Activated naive CD4-positive, alpha-beta T cell treated with anti-CD3 and anti-CD28 coated beads for 36 hours (primary cell): ENCODE results near the gene CEP112. TPM values are rescaled to one million over a fixed set of nuclear protein-coding genes. Genes with fewer than 3 reads are reported as not detected.

Source experiments
- CTCF ChIA-PET: fragments of 350-600 bp; sonication (Branson Sonifier 250); formaldehyde crosslinking; loops from one replicate; lab custom pipeline; 2021; ENCODE audit warnings: antibody characterized with exemption; lab: Charles Lee
- DNase-seq: peaks from one replicate; pipeline ENCODE4 v3.0.0-alpha.2; 2020
- H3K27ac Mint-ChIP-seq: one replicate; pipeline ENCODE4 v1.8.0; 2021; ENCODE audit warnings: mild to moderate bottlenecking, mixed read lengths
- H3K27me3 Mint-ChIP-seq: one replicate; pipeline ENCODE4 v1.8.0; 2021; ENCODE audit warnings: low read depth, mixed read lengths
- H3K36me3 Mint-ChIP-seq: one replicate; pipeline ENCODE4 v1.8.0; 2021; ENCODE audit warnings: low read depth, mixed read lengths
- H3K4me1 Mint-ChIP-seq: one replicate; pipeline ENCODE4 v1.8.0; 2021; ENCODE audit warnings: low read depth, mixed read lengths
- H3K4me3 Mint-ChIP-seq: one replicate; pipeline ENCODE4 v1.8.0; 2021; ENCODE audit warnings: mild to moderate bottlenecking, moderate library complexity, mixed read lengths
- H3K9me3 Mint-ChIP-seq: one replicate; pipeline ENCODE4 v1.8.0; 2021; ENCODE audit warnings: mixed read lengths
- intact Hi-C: fragments of 100-400 bp; cut with micrococcal nuclease; formaldehyde crosslinking; loops from one replicate; pipeline ENCODE4 v1.15.1; 2023
- total RNA-seq, 2 experiments: library from RNA; stranded (reverse); gene quantifications; one replicate each; pipeline ENCODE4 v1.2.3, GENCODE V29; 2021

The CEP112 gene
- total RNA-seq, 2 experiments from 2014 or later, result 0.49 to 0.95 TPM

- DNase-seq, result no peak
- H3K27ac Mint-ChIP-seq, result no peak overlapping the region
- H3K9me3 Mint-ChIP-seq, result peaks cover 11% of the 10 kb centered on the region
- peaks cover 12% of the 10 kb centered on the region for H3K27me3 Mint-ChIP-seq
- CTCF ChIA-PET, result interaction anchor here (0.5 kb wide), 1 partner anchor 512 kb away, joined by 7 read pairs; no protein-coding TSS in a partner anchor
- intact Hi-C loops, result no loop called here
- no peaks in the 10 kb centered on the region for H3K36me3 Mint-ChIP-seq
- no peak overlapping the region for H3K4me3 Mint-ChIP-seq
- H3K4me1 Mint-ChIP-seq, result no peaks in the 10 kb centered on the region
Observed at GRCh38 chr17:65876985-65877384, 314.9 kb downstream of the CEP112 start.

GRCh38 chr17:65868881-65869280 lies 323.1 kb downstream of the CEP112 start:
- CTCF ChIA-PET, result interaction anchor here (0.6 kb wide), 1 partner anchor 17 kb away, joined by 3 read pairs; no protein-coding TSS in a partner anchor
- H3K4me3 Mint-ChIP-seq, result no peak overlapping the region
- H3K9me3 Mint-ChIP-seq, result no peaks in the 10 kb centered on the region
- H3K27me3 Mint-ChIP-seq, result peaks cover 9% of the 10 kb centered on the region
- H3K27ac Mint-ChIP-seq, result no peak overlapping the region
- H3K36me3 Mint-ChIP-seq, result no peaks in the 10 kb centered on the region
- intact Hi-C loops, result no loop called here
- DNase-seq, result no peak
- H3K4me1 Mint-ChIP-seq, result no peaks in the 10 kb centered on the region

- no peak for DNase-seq
- H3K27me3 Mint-ChIP-seq, result no peaks in the 10 kb centered on the region
- H3K4me3 Mint-ChIP-seq, result no peak overlapping the region
- H3K4me1 Mint-ChIP-seq, result no peaks in the 10 kb centered on the region
- no peak overlapping the region for H3K27ac Mint-ChIP-seq
- intact Hi-C loops, result no loop called here
- no peaks in the 10 kb centered on the region for H3K9me3 Mint-ChIP-seq
- CTCF ChIA-PET, result no interaction called here
- no peaks in the 10 kb centered on the region for H3K36me3 Mint-ChIP-seq
Observed at GRCh38 chr17:65867014-65867413, 324.9 kb downstream of the CEP112 start.

- CTCF ChIA-PET, result no interaction called here
Observed at GRCh38 chr17:65865715-65866425, 326.1 kb downstream of the CEP112 start.

GRCh38 chr17:65864394-65864793 lies 327.5 kb downstream of the CEP112 start:
- DNase-seq, result no peak
- intact Hi-C loops, result no loop called here
- CTCF ChIA-PET, result no interaction called here
- Mint-ChIP-seq H3K4me1 (no peaks in the 10 kb centered on the region), H3K9me3 (no peaks in the 10 kb centered on the region), H3K4me3 (no peak overlapping the region), H3K27ac (no peak overlapping the region), H3K36me3 (no peaks in the 10 kb centered on the region), H3K27me3 (no peaks in the 10 kb centered on the region)

More at GRCh38 chr17:65865715-65866425, 326.1 kb downstream of the CEP112 start:
- Mint-ChIP-seq H3K27ac (no peak overlapping the region), H3K4me3 (no peak overlapping the region), H3K4me1 (no peaks in the 10 kb centered on the region), H3K9me3 (no peaks in the 10 kb centered on the region), H3K27me3 (no peaks in the 10 kb centered on the region), H3K36me3 (no peaks in the 10 kb centered on the region)
- intact Hi-C loops, result no loop called here
- DNase-seq, result no peak

GRCh38 chr17:65857718-65858117 lies 334.2 kb downstream of the CEP112 start:
- Mint-ChIP-seq H3K27ac (no peak overlapping the region), H3K27me3 (no peaks in the 10 kb centered on the region), H3K9me3 (no peaks in the 10 kb centered on the region), H3K36me3 (no peaks in the 10 kb centered on the region), H3K4me3 (no peak overlapping the region), H3K4me1 (no peaks in the 10 kb centered on the region)
- intact Hi-C loops, result no loop called here
- CTCF ChIA-PET, result no interaction called here
- no peak for DNase-seq

GRCh38 chr17:65856865-65857264 lies 335.1 kb downstream of the CEP112 start:
- Mint-ChIP-seq H3K27ac (no peak overlapping the region), H3K36me3 (no peaks in the 10 kb centered on the region), H3K4me3 (no peak overlapping the region), H3K27me3 (no peaks in the 10 kb centered on the region), H3K4me1 (no peaks in the 10 kb centered on the region), H3K9me3 (no peaks in the 10 kb centered on the region)
- CTCF ChIA-PET, result no interaction called here
- DNase-seq, result no peak
- intact Hi-C loops, result no loop called here

GRCh38 chr17:65855675-65856074 lies 336.3 kb downstream of the CEP112 start:
- no peaks in the 10 kb centered on the region for H3K9me3 Mint-ChIP-seq
- CTCF ChIA-PET, result no interaction called here
- no peak for DNase-seq
- peaks cover 2% of the 10 kb centered on the region for H3K4me1 Mint-ChIP-seq
- no peak overlapping the region for H3K4me3 Mint-ChIP-seq
- no peaks in the 10 kb centered on the region for H3K27me3 Mint-ChIP-seq
- intact Hi-C loops, result no loop called here
- H3K27ac Mint-ChIP-seq, result no peak overlapping the region
- no peaks in the 10 kb centered on the region for H3K36me3 Mint-ChIP-seq

- H3K9me3 Mint-ChIP-seq, result no peaks in the 10 kb centered on the region
- intact Hi-C loops, result no loop called here
Observed at GRCh38 chr17:65855245-65855644, 336.7 kb downstream of the CEP112 start.

GRCh38 chr17:65853816-65854215 lies 338.1 kb downstream of the CEP112 start:
- intact Hi-C loops, result no loop called here
- Mint-ChIP-seq H3K27ac (no peak overlapping the region), H3K9me3 (no peaks in the 10 kb centered on the region), H3K4me3 (no peak overlapping the region), H3K4me1 (peaks cover 7% of the 10 kb centered on the region), H3K27me3 (no peaks in the 10 kb centered on the region), H3K36me3 (no peaks in the 10 kb centered on the region)
- CTCF ChIA-PET, result no interaction called here
- no peak for DNase-seq

More at GRCh38 chr17:65855245-65855644, 336.7 kb downstream of the CEP112 start:
- Mint-ChIP-seq H3K4me3 (no peak overlapping the region), H3K27ac (no peak overlapping the region), H3K27me3 (no peaks in the 10 kb centered on the region), H3K4me1 (peaks cover 6% of the 10 kb centered on the region), H3K36me3 (no peaks in the 10 kb centered on the region)
- DNase-seq, result no peak
- CTCF ChIA-PET, result interaction anchor here (0.6 kb wide), 1 partner anchor 84 kb away, joined by 3 read pairs; no protein-coding TSS in a partner anchor

- Mint-ChIP-seq H3K4me1 (peaks cover 7% of the 10 kb centered on the region), H3K27me3 (no peaks in the 10 kb centered on the region), H3K36me3 (no peaks in the 10 kb centered on the region), H3K27ac (no peak overlapping the region), H3K4me3 (no peak overlapping the region), H3K9me3 (no peaks in the 10 kb centered on the region)
- intact Hi-C loops, result no loop called here
- DNase-seq, result no peak
- CTCF ChIA-PET, result no interaction called here
Observed at GRCh38 chr17:65852911-65853310, 339.0 kb downstream of the CEP112 start.

GRCh38 chr17:65851965-65852736 lies 339.8 kb downstream of the CEP112 start:
- H3K27me3 Mint-ChIP-seq, result no peaks in the 10 kb centered on the region
- intact Hi-C loops, result no loop called here
- no peak for DNase-seq
- no peaks in the 10 kb centered on the region for H3K9me3 Mint-ChIP-seq
- CTCF ChIA-PET, result no interaction called here
- H3K36me3 Mint-ChIP-seq, result no peaks in the 10 kb centered on the region
- peaks cover 7% of the 10 kb centered on the region for H3K4me1 Mint-ChIP-seq
- H3K27ac Mint-ChIP-seq, result no peak overlapping the region
- H3K4me3 Mint-ChIP-seq, result no peak overlapping the region
